Neural progenitor cell (in vitro differentiated cells): ENCODE data around the gene DLL3. TPM values are rescaled to one million over a fixed set of nuclear protein-coding genes. Genes with fewer than 3 reads are reported as not detected.

Source experiments
- DNase-seq: peaks from one replicate; pipeline ENCODE4 v3.0.0-alpha.2; 2016; ENCODE audit warnings: low spot score
- H2AFZ ChIP-seq: fragments of 200-600 bp; sonication (generic); replicated peaks from 2 replicates; pipeline ENCODE4 v1.6.1; 2016; ENCODE audit warnings: antibody characterized with exemption
- H3F3A ChIP-seq: fragments of 200-600 bp; sonication (generic); 2 replicates; pipeline ENCODE4 v1.6.1; 2016; ENCODE audit warnings: antibody characterized with exemption, low read depth
- H3K27ac ChIP-seq: fragments of 200-600 bp; sonication (generic); 2 replicates; pipeline ENCODE4 v1.5.1; 2016; ENCODE audit warnings: mild to moderate bottlenecking
- H3K27me3 ChIP-seq: fragments of 200-600 bp; sonication (generic); 2 replicates; pipeline ENCODE4 v1.6.1; 2016; ENCODE audit warnings: mild to moderate bottlenecking, moderate library complexity
- H3K36me3 ChIP-seq: fragments of 200-600 bp; sonication (generic); 2 replicates; pipeline ENCODE4 v1.5.1; 2016
- H3K4me1 ChIP-seq: fragments of 200-600 bp; sonication (generic); 2 replicates; pipeline ENCODE4 v1.6.1; 2016; ENCODE audit warnings: mixed run types
- H3K4me2 ChIP-seq: fragments of 200-600 bp; sonication (generic); 2 replicates; pipeline ENCODE4 v1.6.1; 2016
- H3K4me3 ChIP-seq: fragments of 200-600 bp; sonication (generic); 2 replicates; pipeline ENCODE4 v1.5.1; 2016
- H3K79me2 ChIP-seq: fragments of 200-600 bp; sonication (generic); 2 replicates; pipeline ENCODE4 v1.6.1; 2016; ENCODE audit warnings: low read depth
- H3K9ac ChIP-seq: fragments of 200-600 bp; sonication (generic); 2 replicates; pipeline ENCODE4 v1.6.1; 2016
- H3K9me3 ChIP-seq: fragments of 200-600 bp; sonication (generic); 2 replicates; pipeline ENCODE4 v1.5.1; 2016; ENCODE audit warnings: low read depth
- H4K20me1 ChIP-seq: fragments of 200-600 bp; sonication (generic); 2 replicates; pipeline ENCODE4 v1.6.1; 2016; ENCODE audit warnings: low read depth
- H3K27ac Mint-ChIP-seq: 3 replicates; pipeline ENCODE4 v1.8.0; 2021; ENCODE audit warnings: mixed read lengths
- H3K27me3 Mint-ChIP-seq: 2 replicates; pipeline ENCODE4 v1.8.0; 2022; ENCODE audit warnings: low read depth, mild to moderate bottlenecking, inconsistent platforms, moderate library complexity, mixed read lengths; ENCODE audit not compliant: insufficient read depth
- H3K36me3 Mint-ChIP-seq: 3 replicates; pipeline ENCODE4 v1.8.0; 2021; ENCODE audit warnings: mixed read lengths
- H3K4me1 Mint-ChIP-seq: 3 replicates; pipeline ENCODE4 v1.8.0; 2021; ENCODE audit warnings: mixed read lengths
- H3K4me3 Mint-ChIP-seq: 3 replicates; pipeline ENCODE4 v1.8.0; 2021; ENCODE audit warnings: mild to moderate bottlenecking, moderate library complexity, mixed read lengths
- H3K9me3 Mint-ChIP-seq: 3 replicates; pipeline ENCODE4 v1.8.0; 2020; ENCODE audit warnings: mixed read lengths
- EZH2 ChIP-seq: fragments of 200-600 bp; sonication (generic); IDR thresholded peaks from 2 replicates; pipeline ENCODE4 v1.6.1; 2017; ENCODE audit warnings: antibody characterized with exemption, mild to moderate bottlenecking, moderate library complexity
- EZH2phosphoT487 ChIP-seq: fragments of 200-600 bp; sonication (generic); IDR thresholded peaks from 2 replicates; pipeline ENCODE4 v1.6.1; 2017; ENCODE audit warnings: antibody characterized with exemption
- total RNA-seq: library from RNA; depleted of rRNA; stranded (reverse); fragments of >200 nt; gene quantifications from 2 replicates; pipeline ENCODE4 v1.2.3, GENCODE V29; 2015; ENCODE audit warnings: low replicate concordance
- TF ChIP-seq, protein P1 (sequence below): fragments of 200-600 bp; sonication (generic); IDR thresholded peaks from 2 replicates; pipeline ENCODE4 v1.5.1; 2017; ENCODE audit warnings: antibody characterized with exemption, mild to moderate bottlenecking

DLL3 gene
- total RNA-seq, 1 donor from 2014 or later: 0.37 TPM

DNA sequence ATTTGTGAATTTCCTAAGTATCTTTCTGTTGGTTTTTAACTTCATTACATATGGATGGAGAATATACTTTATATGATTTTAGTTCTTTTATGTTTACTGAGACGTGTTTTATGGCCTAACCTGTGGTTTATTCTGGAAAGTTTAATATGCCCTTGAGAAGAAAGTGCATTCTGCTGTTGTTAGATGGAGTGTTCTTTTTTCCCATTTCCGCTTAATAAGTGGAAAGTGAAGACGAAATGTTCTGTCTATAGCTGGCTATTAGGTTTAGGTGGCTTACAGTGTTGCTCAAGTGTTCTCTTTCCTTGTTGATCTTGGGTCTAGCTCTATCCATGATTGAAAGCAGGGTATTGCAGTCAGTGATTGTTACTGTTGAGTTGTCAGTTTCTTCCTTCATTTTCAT lies 35.3 kb upstream of the DLL3 start:
- Histone ChIP-seq H3K79me2 (no peaks in the 10 kb centered on the region), H3F3A (no peaks in the 10 kb centered on the region), H3K4me3 (no peak overlapping the region), H3K4me2 (no peak overlapping the region), H2AFZ (no peak overlapping the region), H3K27me3 (no peaks in the 10 kb centered on the region), H3K27ac (no peak overlapping the region), H3K4me1 (no peaks in the 10 kb centered on the region), H3K36me3 (no peaks in the 10 kb centered on the region), H4K20me1 (peaks cover 7% of the 10 kb centered on the region), H3K9ac (no peak overlapping the region), H3K9me3 (no peaks in the 10 kb centered on the region)
- no peak overlapping the region for H3K27ac Mint-ChIP-seq
- TF ChIP-seq EZH2 (no peak), EZH2phosphoT487 (no peak)
- TF ChIP-seq, protein P1, sequence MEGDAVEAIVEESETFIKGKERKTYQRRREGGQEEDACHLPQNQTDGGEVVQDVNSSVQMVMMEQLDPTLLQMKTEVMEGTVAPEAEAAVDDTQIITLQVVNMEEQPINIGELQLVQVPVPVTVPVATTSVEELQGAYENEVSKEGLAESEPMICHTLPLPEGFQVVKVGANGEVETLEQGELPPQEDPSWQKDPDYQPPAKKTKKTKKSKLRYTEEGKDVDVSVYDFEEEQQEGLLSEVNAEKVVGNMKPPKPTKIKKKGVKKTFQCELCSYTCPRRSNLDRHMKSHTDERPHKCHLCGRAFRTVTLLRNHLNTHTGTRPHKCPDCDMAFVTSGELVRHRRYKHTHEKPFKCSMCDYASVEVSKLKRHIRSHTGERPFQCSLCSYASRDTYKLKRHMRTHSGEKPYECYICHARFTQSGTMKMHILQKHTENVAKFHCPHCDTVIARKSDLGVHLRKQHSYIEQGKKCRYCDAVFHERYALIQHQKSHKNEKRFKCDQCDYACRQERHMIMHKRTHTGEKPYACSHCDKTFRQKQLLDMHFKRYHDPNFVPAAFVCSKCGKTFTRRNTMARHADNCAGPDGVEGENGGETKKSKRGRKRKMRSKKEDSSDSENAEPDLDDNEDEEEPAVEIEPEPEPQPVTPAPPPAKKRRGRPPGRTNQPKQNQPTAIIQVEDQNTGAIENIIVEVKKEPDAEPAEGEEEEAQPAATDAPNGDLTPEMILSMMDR: no peak
- H3K4me1 Mint-ChIP-seq: no peaks in the 10 kb centered on the region
- peaks cover 42% of the 10 kb centered on the region for H3K36me3 Mint-ChIP-seq
- DNase-seq: no peak
- H3K4me3 Mint-ChIP-seq: no peak overlapping the region
- H3K27me3 Mint-ChIP-seq: no peaks in the 10 kb centered on the region
- no peaks in the 10 kb centered on the region for H3K9me3 Mint-ChIP-seq

- no peak overlapping the region for H2AFZ ChIP-seq
- DNase-seq: no peak
- H3K4me3 Mint-ChIP-seq: peak overlapping the region; percentile 10
- H3K27me3 Mint-ChIP-seq: peaks cover 2% of the 10 kb centered on the region
- no peak overlapping the region for H3K4me2 ChIP-seq
- TF ChIP-seq, protein P1: no peak
- H3K79me2 ChIP-seq: no peaks in the 10 kb centered on the region
- H3K9me3 Mint-ChIP-seq: no peaks in the 10 kb centered on the region
- H3K36me3 Mint-ChIP-seq: peaks cover 44% of the 10 kb centered on the region
- H3K27me3 ChIP-seq: no peaks in the 10 kb centered on the region
- no peak overlapping the region for H3K9ac ChIP-seq
- H3F3A ChIP-seq: no peaks in the 10 kb centered on the region
- H3K36me3 ChIP-seq: no peaks in the 10 kb centered on the region
- H3K27ac Mint-ChIP-seq: no peak overlapping the region
- no peaks in the 10 kb centered on the region for H3K9me3 ChIP-seq
- no peaks in the 10 kb centered on the region for H3K4me1 ChIP-seq
- H3K4me1 Mint-ChIP-seq: no peaks in the 10 kb centered on the region
- H4K20me1 ChIP-seq: peaks cover 7% of the 10 kb centered on the region
- H3K4me3 ChIP-seq: no peak overlapping the region
- no peak overlapping the region for H3K27ac ChIP-seq
These were observed 32.6 kb upstream of the DLL3 start for GRCh38 chr19:39465956-39466747.

- Mint-ChIP-seq H3K9me3 (no peaks in the 10 kb centered on the region), H3K36me3 (peaks cover 45% of the 10 kb centered on the region), H3K4me1 (no peaks in the 10 kb centered on the region), H3K4me3 (no peak overlapping the region), H3K27ac (no peak overlapping the region), H3K27me3 (peaks cover 6% of the 10 kb centered on the region)
- Histone ChIP-seq H3K36me3 (no peaks in the 10 kb centered on the region), H3K9me3 (no peaks in the 10 kb centered on the region), H4K20me1 (peaks cover 6% of the 10 kb centered on the region), H2AFZ (no peak overlapping the region), H3K27ac (no peak overlapping the region), H3F3A (no peaks in the 10 kb centered on the region), H3K79me2 (no peaks in the 10 kb centered on the region), H3K4me2 (no peak overlapping the region), H3K4me1 (no peaks in the 10 kb centered on the region), H3K4me3 (no peak overlapping the region), H3K27me3 (no peaks in the 10 kb centered on the region), H3K9ac (no peak overlapping the region)
- TF ChIP-seq EZH2: no peak
- TF ChIP-seq, protein P1: no peak
- TF ChIP-seq EZH2phosphoT487: no peak
- DNase-seq: no peak
These were observed 30.8 kb upstream of the DLL3 start for GRCh38 chr19:39467941-39468340.
